ENCODE data around the gene DPH1.
"Not testable (repeated sequence)": the region's sequence is repeated elsewhere in the genome, so short reads cannot be mapped to it uniquely, and the experiment has no call there.

The DPH1 gene

DNA sequence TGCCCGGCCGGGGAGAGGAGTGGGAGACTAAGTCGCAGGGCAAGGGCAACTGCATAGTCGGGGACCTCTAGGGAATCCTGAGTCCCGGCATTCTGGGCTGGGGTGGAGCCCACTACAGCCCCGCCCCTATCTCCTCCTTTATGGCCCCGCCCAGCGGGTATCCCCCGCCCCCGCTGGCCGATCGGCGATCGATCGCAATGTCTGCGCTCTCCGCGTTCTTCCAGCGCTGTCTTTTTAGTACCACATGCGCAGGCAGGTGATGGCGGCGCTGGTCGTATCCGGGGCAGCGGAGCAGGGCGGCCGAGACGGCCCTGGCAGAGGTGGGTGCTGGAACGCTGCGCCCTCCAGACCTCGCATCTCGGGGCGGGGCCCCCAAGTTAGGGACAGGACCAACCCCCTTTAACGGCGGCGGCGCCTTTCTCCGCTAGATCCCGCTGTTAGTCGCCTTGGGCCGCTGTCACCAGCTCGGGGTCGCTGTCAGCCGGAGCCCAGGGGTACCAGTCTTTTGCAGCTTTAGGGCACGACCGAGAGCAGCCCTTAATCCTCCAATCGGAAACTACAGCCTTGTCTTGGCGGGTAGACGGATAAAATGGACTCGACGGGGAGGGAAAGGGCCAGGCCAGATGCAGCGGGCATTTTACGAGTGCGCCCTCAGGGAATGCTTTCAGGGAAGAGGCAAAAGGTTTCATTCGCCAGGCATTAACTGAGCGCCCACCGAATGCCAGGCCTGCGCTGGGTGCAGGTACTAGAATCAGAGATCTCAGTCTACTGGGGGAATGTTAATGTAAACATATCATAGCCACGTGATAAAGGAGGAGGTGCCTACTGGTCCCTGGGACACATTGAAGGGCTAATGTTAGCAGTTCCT lies at the start of gene DPH1:
Gene DPH1 (plus strand): TSS at position 243 of the 868 bp plus-strand sequence. CDS start 17 bp downstream, at position 260.
- no peak for DNase-seq

DNA sequence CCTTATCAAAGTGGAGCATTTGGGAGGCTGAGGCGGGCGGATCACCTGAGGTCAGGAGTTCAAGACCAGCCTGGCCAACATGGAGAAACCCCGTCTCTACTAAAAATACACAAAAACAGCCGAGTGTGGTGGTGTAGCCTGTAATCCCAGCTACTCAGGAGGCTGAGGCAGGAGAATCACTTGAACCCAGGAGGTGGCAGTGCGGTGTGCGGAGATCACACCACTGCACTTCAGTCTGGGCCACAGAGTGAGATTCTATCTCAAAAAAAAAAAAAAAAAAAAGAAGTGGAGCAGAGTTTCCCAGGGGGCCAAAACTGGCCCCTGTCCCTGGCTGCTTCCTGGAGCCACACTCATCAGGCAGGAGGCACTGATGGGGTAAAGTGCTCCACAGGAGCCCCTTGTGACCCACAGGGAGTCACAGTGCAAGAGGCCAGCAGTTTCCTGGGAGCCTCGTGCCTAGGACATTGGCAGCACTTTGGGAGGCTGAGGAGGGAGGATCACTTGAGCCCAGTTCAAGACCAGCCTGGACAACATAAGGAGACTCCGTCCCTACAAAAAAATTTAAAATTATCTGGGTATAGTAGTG lies 49.2 kb upstream of the DPH1 start:
- DNase-seq, result no peak

DNA sequence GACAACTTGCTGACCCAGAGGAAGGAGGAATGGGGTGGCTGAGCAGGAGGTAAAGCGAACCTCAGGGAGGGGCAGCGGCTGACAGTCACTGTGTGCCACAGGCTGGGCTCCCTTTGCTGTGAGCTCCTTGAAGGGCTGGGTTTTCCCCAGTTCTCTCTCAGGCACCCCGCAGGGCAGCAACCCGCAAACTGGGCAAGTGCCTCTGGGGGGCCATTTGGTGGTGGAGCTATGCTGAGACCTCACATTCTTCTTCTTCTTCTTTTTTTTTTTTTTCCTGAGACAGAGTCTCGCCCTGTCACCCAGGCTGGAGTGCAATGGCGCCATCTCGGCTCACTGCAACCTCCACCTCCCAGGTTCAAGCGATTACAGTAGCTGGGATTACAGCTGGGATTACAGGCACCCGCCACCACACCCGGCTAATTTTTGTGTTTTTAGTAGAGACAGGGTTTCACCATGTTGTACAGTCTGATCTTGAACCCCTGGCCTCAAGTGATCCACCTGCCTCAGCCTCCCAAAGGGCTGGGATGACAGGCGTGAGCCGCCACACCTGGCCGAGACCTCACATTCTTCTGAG lies 47.1 kb upstream of the DPH1 start:
- DNase-seq, result not testable (repeated sequence)

DNA sequence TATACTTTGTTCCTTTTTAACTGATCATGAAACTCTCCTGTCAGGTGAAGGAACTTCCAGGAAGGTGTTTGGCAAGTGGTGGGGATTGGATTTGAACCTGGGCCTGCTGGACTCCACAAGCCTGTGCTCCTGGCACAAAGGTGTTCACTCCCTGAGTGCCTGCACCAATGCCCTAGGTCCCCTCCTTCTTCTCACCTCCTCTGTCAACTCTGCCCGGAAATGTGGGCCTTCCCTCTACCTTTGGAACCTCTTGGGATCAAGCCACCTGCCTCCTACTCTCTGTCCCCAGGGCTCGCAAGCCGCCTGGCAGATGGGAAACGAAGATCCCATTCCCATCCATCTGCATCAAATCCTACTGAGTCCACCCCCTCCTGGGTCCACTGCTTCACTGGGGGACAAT lies 44.9 kb upstream of the DPH1 start:
- DNase-seq, result no peak

DNA sequence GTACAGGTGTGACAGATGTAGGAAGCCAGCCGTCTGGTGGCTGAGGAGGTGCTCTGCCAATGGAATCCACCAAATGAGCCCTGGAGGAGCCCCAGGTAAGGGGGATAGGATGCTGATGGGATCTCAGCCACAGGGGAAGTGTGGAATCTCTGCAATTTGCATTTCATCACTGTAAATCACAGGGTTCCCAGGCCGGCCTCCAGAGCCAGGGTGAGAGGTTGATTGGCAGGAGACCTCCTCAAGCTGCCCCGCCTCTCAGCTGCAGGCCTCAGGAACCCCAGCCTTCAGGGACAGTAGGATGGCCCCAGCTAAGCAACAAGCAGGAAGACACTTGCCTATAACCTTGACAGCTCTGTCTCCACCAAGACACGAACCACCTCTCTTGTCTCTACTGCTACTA lies 44.3 kb upstream of the DPH1 start:
- DNase-seq, result no peak

DNA sequence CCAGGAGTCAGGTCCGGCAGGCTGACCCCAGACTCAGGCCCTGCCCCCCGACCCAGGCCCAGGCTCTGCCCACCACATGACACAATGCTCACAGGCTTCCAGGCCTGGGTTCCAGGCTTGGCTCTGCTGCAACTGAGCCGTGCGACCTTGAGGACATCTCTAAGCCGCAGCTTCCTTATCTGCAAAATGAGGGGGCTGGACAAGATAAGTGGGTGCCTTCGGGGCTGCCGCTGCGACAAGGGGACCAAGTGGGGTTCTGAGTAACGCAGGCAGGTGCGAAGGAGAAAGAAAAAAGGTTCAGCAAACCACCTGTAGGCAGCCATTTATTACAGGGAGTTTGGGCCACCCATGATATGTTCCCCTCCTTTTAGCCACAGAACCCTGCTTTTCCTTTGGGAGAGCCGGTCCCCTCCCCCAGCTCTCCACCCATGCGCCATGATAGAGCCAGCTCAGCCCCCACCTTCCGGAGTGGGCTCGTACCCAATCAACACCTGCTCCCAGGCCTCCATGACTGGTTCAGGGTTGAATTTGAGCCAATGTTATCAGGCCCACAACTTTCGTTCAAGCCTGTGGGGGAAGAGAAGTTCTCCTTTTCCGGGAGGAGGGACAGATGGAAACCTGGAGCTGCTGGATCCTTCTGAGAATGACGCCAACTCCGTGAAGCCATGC lies 43.0 kb upstream of the DPH1 start:
- DNase-seq, result no peak

DNA sequence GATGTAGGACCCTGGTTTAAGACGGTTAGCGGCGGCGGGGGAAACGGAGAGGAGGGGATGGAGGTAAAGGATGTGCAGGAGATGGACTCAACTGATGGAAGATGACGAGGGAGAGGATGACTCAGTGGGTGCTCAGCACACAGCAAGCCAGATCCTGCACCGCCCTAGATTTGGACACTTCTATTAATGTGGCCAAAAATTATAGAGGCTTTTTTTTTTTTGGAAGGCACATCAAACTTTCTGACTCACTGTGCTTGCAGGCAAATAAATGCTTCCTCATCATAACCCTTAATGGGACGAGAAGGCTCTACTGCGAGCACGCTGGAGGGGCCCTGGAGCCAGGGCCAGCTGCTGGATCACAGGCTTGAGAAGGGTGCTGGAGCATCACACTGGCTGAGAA lies 40.8 kb upstream of the DPH1 start:
- DNase-seq, result no peak

DNA sequence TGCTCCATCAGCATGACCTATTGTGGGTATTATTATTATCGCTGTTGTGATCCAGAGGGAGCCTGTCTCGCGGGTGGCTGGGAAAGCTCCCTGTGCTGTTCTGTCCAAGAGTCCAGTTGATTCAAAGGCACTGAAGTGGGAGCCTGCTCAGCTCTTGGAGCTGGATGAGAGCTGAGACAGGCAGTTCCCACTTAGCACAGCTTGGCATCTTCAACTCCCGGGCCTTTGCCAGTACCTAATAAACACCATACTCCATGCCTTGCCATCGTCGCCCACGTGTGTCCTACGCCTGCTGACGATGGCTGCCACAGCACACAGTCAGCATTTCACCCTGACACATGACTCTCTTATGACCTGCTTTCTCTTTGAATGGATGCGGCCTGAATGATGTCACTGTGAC lies 37.4 kb upstream of the DPH1 start:
- DNase-seq, result no peak

DNA sequence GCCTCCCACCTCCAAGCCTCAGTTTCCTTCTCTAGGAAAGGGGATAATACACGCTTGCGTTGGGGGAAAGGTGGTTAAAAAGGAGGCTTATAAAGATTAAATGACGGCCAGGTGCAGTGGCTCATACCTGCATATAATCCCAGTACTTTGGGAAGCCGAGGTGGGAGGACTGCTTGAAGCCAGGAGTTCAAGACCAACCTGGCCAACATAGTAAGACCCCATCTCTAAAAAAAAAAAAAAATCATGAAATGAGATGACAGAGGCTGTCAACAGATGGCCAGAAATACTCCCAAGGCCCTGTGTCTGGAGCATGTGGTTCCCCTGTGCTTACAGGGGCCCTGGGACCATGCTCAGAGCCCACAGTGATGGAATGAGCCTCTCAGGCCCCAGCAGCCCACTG lies 35.2 kb upstream of the DPH1 start:
- no peak for DNase-seq

DNA sequence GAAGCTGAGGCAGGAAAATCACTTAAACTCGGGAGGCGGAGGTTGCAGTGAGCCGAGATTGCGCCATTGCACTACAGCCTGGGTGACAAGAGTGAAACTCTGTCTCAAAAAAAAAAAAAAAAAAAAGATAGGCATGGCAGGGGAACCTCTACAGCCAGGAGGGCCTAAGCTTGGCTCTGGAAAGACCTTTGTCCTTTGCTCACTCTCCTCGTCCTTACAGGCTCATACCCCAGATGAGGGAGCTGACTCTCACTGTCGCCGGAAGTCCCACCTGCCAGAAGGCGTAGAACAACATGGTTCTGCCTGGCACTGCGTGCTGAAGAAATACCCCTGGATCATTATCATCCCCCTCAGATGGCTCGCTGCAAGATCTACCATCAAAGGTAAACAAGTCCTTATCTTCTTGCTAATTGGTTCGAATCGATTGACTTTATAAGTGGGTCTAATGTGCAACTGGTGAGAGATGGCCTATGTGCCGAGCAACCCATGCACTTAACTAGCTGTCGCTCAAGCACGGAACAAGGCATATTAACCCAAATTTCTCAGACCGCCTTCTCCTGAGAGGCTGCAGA lies 34.5 kb upstream of the DPH1 start:
- DNase-seq, result no peak

DNA sequence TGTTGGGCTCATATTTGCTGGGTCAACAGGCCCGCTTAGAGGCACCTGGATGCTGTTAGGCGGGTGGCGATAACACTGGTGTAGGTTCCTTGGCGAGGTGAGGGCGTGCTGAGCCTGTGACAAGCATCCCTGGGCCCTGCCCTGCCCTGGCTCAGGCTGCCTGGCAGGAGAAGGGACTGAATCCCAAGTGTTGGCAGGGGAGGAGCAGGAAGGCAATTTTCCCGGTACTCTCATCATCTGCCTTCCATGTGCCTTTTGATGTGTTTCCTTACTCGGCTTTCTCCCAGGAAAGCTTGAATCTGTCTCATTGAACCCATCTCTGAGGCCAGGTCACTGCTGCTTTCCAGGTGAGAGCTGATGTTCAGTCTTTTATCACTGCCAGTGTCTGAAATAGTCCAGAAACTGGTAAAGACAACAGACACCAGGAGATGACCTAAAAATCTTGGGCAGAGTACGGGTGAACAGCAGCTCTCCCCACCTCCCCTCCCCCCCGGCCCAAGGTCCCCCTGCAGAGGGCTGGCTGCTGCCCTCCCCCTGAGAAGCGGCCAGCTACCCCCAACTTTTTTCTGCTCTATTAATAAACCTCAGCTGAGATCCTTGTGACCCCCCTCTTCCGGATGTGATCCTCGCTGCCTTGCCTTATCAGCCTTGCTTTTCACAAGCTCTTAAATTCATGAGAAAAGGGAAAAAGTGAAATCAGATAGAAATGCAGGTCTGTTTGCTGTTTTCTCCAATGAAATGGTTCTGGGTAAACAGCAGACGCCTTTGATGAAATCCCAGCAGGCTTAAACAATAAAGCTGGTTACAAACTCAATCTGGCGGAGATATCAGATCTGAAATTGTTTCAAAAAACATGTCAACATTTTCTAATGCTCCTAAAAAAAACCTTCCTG lies 33.8 kb upstream of the DPH1 start:
- no peak for DNase-seq

DNA sequence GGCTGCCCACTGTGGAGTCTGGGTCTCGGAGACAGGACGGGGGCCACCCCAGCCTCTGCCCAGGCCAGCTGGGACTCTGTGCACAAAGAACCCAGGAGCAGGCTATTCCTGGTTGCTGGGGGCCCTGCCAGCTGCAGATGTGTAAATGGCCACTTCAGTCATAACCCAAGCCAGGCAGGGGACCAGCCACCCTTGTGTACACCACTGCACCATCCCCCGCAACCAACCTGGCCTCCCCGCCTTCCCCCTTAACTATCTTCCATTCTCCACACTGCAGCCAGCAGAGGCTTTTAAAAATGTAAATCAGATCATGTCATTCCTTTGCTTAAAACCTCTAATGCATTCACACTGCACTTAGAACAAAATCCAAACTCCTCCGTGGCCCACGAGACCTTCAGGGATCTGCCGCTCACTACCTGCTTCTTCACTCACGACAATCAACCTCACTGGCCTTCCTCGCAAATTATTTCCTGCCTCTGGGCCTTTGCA lies 33.1 kb upstream of the DPH1 start:
- no peak for DNase-seq

DNA sequence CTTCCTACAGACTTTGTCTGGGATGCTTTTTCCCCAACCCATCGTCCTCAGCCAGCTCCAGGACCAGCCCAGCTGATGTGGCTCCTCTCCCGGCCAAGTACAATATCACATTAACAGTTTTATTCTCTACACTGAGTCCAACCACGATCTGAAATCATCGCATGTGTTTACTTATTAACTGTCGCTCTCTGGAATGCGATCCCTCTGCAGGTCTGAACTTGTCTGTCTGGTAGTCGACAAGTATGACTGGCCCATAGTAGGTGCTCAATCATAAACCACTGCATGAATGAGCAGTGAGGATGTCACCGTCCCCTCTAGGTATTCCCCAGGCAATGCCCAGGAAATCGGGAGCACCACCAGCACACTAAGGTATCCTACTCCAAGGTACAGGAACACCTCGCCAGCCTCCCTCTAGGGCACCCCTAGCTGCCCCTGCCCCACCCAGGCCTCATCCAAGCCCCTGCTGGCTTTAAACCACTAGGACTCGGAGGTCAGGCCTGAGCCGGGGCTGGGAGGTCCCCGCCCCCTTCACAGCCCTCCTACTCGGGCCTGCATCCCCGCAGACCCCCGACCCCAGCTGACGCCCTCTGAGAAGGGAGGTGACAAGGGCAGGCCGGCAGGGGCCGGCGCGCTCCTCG lies 32.5 kb upstream of the DPH1 start:
- no peak for DNase-seq

DNA sequence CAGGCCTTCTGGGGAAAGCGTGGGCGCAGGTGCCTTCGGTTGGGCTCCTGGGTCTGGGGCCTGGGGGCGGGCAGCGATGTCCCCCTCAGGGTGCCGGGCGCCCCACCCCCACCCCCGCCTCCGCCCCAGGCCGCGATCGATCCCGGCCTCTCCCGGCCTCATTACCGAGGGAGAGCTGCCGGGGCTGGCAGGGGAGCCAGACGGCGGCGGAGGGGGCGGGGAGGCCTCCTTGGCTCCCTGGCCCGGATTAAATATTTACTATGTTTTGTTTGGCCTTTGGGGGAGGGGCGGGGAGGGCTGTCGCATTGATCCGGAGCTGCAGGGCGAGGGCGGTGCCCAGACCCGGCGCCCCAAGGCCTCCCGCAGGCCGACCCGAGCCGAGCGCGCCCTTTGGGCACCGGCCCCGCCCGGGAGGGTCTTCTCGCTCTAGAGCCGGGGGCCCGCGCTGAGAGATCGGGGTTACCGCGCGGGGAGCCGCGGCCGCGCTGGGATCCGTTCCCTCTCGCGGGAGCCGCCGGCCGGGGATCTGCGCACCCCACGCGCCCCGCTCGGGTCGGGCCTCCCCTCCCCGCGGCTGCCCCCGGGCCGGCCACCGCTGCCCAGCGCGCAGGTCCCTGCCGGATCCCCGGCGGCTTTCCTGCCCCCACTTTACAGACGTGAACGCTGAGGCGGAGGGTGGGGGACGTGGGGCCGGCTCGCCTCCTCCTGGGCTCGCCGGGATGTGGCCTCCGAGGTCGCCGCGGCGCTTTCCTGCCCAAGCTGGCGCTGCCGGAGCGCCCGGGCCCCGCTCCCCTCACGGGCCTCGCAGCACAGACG lies 31.8 kb upstream of the DPH1 start:
- DNase-seq, result no peak

DNA sequence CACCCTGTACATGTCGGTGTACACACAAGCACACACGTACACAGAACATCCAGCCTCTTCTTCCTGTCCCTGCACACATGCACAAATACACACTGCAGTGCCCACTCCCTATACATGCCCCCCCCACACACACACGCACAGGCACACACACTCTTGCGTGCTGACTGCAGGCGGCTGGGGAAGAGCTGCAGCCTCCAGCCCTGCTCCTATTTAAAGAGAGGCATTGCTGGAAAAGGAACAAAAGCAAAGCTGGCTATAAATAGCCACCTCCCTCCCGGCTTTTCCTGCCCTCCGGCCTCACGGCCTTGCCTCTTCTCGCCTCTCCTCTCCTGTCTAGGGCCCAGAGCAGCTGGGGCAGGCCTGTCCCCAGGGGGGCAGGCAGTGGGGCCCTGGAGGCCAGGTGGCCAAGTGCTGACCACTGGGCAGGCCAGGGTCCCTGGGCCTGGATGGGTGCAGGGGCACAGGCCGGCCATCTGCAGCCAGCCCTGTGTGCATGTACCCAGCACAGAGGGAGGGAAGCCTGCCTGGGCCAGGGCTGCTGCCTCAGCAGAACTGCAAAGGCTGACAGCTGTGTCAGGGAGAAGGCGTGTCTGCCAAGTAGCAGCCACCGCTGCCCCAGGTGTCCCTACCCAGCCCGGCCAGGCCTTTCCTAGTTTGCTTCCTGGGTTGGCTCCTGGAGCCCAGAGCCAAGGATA lies 30.2 kb upstream of the DPH1 start:
- no peak for DNase-seq

DNA sequence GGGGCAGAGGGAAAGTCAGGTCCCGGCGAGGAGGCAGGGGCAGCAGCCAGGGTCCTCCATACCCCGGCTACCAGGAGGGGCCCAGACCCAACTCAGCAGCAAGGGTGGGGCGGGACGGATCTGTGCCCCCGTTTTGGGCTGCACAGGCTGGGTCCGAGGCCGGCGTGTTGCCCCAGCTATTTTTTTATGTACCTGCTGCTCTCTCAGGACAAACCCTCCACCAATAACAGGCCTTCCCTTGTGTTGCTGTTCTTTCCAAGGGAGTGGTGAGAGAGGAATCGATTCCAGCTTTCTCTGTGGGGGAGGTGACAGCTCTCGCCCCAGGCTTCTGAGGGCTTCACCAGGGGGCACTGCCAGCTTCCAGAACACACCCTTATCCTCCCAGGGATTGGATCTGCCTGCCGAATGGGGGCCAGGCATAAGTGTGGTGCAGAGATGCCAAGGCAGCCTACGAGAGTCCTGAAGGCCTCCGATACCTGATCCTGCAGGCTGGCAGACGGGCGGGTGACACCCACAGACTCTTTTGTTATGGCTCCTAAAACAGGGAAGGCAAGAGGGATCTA lies 27.1 kb upstream of the DPH1 start:
- DNase-seq, result no peak

DNA sequence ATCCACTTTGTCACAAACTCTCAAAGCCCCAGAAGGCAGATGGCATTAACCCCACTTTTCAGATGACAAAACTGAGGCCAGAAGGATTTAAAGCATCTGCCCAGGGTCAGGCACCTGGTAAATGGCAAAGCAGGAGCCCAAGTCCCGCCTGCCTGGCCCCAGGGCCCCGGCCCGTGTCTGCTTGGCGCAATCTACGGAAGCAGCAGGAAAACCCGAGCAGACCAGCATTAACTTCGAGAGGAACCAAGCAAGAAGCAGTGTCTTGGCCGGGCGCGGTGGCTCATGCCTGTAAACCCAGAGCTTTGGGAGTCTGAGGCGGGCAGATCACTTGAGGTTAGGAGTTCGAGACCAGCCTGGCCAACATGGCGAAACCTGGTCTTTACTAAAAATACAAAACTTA lies 26.4 kb upstream of the DPH1 start:
- no peak for DNase-seq

DNA sequence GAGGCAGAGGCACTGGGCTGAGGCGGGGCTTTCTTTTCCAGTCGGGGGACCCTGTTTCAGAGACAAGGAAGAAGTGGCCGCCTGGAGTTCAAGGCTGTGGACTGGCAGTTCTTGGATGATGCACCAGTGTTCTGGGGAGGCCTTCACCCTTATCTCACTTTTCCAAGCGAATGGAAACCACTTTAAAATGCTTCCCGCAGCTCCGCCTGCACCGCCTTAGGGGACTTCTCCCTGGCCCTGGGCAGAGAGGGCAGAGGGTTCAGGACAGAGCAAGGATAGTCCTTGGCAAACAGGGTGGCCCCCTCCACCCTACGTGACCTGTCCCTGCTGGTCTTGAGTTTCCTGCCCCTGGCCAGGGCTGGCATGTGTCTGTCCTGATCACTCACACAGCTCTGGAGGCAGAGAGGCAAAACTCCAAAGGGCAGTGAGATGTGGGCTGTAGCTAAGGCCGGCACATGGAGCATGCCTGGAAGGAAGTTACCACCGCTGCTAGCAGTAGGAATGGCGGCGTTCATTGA lies 25.5 kb upstream of the DPH1 start:
- DNase-seq, result no peak

DNA sequence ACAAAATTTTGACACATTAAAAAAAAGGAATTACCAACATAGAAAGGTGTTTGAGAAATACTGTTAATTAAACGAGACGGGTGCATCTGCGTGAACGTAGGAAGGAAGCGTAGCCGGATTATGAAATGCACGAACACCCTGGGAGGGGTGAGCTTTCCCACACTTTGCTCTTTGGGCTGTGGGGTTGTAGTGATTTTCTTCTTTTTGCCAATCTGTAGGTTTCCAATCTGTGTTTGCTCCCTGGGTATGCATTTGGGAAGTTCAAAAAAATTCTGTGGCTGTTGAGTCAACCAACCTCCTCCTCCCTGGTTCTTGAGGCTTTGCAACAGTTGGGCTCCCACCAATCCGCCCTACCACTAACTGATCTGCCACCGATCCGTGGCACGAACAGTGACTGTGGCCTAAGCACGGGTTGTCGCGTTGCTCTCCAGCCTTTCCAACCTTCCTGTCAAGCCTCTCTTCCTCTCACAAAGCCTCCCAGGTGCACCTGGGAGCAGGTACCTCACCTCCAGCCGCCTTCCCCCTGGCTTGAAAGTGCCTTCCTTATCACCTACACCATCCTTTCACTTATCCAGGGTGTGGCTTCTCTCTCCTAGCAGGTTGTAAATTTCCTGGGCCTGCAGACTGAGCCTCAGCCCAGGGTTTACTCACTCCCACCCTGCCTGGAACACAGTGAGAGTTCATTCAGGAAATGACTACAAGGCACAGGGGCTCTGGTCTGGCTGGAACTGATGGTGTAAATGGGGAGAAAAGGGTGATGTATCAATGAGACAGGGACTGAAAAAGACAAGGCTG lies 21.4 kb upstream of the DPH1 start:
- DNase-seq, result no peak
